ENCODE measurements around the gene DDB1. TPM values are rescaled to one million over a fixed set of nuclear protein-coding genes. Genes with fewer than 3 reads are reported as not detected.
"Not testable (repeated sequence)": the region's sequence is repeated elsewhere in the genome, so short reads cannot be mapped to it uniquely, and the experiment has no call there.

Gene DDB1
- total RNA-seq, 1 donor from 2014 or later, result 195 TPM

DNA sequence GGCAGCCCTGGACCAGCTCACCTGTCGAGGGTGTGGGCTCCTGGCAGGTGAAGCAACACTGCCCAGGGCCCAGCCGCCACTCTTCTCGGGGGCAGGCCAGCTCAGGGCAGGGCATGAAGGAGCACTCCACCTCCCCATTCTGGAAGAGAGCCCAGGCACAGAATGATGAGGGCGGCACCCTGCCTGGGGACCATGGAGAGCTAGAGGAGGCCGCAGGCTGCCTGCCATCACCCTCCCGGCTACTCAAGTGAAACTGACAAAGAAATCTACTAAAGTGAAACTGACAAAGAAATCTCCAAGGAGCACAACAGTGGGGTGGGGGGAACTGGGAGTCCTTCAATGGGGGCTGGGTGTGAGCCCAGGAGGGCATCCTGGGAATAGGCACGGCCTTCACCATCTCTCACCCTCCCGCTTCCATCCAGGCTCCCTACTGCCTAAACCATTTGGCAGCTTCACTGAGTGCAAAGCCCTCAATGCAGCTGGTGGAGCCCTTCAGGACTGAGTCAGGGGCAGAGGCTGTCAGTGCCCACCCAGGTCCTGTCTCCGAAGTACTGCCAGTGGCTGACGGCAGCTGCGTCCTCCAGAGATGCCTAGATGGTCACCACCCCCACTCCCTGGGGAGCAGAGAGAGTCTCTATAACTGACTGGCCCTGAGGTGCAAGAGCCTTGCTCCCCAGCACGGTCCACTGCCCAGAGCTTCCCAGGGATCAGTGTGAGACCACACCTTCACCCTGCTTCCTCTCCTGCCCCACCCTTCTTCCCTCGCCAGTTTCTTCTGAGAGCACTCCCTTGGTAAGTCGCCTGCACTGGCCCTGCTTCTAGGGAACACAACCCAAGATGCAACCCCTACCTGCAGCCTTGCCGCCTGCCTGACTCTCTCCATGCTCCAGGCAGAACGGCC is 59.5 kb downstream of the DDB1 start:
- DNase-seq (ENCODE audit: low spot score), result no peak

DNA sequence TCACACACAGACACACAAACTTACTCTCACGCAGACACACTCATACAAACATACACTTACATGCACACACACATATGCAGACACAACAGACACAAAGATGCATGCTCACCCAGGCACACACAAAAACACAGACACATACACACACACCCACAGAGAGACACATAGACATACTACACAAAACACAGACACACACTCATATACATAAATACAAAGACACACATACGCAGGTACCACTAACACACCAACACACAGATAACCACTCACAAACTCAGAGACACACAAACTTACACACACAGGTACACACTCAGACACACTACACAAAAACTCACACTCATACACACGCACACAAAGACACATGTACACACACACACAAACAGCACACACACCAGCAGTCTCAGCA is 60.2 kb downstream of the DDB1 start:
- no peak for DNase-seq (ENCODE audit: low spot score)

DNA sequence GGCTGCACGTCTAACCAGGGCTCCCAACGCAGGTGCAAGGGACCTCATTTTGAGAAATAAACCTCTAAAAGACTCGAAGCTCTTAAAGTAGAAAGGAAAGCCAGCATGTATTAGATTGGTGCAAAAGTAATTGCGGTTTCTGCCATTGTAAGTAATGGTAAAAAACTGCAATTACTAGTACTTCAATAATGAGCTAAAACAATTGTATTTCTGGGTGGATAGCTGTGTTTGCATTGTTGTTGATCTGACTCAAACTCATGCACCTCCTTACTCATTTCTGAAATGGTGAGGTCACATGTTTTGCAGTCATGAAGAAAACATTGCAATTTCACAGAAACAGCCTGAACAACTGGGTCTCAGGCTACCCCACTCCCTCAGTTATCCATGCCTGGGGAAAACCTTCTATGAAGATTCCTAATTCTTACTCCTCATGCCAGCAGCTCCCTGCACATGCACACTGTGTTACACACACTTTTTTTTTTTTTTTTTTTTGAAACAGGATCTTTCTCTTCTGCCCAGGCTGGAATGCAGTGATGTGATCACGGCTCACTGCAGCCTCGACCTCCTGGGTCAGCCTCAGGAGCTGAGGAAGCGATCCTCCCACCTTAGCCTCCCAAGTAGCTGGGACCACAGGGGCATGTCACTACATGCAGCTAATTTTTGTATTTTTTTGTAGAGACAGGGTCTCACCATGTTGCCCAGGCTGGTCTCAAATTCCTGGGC is 62.4 kb downstream of the DDB1 start:
- no peak for DNase-seq (ENCODE audit: low spot score)

DNA sequence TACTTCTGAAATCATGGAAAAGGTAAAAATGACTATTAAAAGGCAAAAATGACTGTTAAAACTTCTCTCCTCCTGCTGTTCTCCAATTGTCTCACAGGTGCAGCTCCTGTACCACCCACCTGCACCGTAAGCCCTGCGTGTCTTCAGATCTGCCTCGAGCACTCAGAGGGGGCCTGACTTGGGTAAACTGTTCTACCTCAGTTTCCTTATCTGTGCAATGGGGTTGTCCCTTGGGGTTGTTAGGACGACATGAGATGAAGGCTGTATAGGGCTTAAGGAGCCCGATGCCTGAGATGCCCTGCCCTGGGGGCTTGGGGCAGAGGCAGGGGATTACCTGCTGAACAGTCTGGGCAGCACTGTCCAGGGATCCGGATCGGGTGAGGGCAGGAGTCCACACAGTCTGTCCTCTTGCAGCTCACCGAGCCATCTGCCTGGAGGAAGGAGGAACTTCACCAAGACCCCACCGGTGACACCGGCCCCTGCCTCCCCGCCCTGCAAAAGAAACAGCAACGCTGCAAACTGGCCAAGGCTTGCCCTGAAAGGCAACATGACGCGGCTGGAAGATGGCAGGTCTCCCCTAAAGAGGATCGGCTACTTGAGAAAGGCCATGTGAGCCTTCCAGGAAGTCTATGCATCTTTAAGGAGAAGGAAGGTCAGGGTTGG is 64.2 kb downstream of the DDB1 start:
- no peak for DNase-seq (ENCODE audit: low spot score)

DNA sequence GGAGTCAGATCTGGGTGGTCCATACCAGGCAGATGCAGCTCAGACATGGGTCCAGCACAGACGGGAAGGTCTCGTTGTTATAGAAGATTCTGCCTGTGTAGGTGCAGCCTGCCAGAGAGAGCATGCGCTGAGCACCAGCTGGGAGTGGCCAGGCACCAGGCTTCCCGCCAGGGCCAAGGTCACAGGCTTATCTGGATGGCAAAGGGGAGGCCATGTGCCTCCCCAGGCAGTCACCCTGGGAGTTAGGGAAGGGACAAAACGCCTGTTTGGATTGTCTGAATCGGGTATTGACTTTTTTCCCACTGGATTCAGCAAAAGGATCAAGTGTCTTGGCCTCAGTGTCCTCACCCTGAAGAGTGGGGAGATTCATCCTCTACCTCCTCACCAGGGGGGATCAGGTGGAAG is 65.5 kb downstream of the DDB1 start:
- no peak for DNase-seq (ENCODE audit: low spot score)

- no peak for DNase-seq (ENCODE audit: low spot score)
Measured at GRCh38 chr11:61266602-61267001, 66.3 kb downstream of the DDB1 start.

DNA sequence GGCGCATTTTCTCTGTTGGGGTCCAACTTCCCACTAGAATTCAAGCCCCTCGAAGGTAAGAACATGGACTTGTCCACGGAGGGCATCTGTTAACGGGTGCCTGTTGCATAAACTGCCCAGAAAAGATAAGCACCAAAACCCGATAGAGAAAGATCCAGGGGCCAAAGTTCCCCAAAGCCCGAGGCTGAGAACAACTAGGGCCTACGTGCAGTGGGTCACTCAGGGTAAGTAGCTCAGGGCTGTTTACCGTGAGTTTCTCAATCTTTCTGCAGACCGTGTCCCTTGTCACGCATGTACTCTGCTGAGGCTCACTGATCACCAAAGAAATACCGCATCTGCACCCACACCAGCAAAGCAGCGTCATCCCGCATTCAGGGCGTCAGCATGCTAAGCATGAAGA is 67.5 kb downstream of the DDB1 start:
- DNase-seq (ENCODE audit: low spot score), result no peak

GRCh38 chr11:61264795-61265194 is 68.1 kb downstream of the DDB1 start:
- no peak for DNase-seq (ENCODE audit: low spot score)

DNA sequence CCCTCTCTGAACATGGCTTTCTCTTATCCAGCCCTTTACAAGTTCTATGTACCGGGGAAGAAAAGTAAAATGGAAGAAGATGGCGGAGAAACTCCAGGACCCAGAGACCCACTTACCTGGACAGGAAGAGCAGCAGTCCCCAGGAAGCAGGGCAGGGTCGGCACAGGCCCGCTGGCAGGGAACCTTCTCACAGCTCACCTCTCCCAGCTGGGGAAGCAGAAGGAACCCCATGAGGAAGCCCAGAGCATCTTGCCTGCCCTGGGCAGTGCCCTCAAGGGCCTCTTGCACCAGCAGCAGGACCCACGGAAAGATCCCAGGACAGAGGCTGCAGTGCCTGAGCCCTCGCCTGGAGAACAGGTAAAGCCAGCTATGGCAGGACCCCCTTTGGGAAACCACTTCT is 68.5 kb downstream of the DDB1 start:
- no peak for DNase-seq (ENCODE audit: low spot score)

DNA sequence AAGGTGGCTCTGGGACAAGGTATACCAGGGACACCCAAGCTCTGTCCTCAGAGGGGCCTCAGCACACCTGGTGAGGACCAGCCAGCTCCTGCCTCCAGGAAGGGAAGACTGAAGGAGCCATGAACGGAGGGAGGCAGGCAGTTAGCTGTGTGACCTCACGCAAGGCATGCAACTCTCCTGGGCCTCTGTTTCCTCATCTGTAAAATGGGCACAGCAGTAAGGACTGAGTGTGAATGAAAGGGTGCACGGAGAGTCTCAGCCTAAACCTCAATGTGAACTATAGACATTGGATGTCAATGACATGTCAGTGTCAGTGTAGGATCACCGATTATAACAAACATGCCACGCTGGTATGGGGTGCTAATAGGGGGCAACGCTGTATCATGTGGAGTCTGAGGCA is 73.5 kb downstream of the DDB1 start:
- no peak for DNase-seq (ENCODE audit: low spot score)

DNA sequence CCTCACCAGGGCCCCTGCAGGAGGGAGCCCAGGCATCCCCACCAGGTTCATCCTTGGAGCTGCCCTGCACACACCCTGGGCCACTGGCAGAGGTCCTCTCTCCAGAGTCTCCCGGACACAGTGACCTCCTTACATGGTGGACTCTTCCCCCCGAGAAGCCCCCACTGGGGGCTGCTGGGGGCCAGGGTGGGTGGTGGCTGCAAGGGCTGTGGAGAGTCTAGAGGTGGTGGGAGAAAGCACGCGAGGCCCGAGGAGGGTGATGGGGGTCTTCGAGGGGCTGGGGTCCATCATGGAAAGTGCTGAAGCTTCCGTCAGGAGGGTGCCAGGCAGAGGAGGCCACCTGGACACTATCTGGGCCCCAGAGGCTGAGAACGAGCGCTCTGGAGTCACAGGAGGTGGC is 74.4 kb downstream of the DDB1 start:
- no peak for DNase-seq (ENCODE audit: low spot score)

GRCh38 chr11:61256710-61257482 is 76.0 kb downstream of the DDB1 start:
- no peak for DNase-seq (ENCODE audit: low spot score)

DNA sequence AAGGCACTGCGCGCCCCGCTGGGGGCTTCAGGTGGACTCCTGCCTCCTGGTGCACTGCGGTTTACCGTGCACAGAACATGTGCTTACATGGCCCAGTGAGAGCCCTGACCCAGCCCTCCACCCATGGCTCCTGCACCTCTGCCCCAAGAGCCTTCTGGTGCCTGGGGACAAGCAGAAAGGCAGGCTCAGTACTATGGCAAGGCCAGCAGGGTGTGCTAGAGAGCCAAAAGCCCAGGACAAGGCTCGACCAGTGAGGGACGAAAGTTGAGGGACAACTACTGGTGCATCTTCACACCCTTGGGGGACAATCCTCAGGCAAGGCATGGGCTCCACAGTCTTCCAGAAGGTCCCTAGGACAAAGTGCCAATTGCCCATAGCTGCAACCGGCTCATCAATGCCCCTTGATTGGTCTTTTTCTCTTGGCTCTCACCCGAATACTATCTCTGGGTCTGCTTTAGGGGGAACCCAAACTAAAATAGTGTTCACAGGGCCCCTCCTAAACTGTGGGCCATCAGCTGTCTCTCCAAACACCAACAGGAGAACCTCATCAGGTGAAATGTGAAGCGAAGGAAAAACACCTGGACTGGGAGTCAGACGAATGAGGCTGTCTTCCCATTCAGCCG is 78.4 kb downstream of the DDB1 start:
- no peak for DNase-seq (ENCODE audit: low spot score)

GRCh38 chr11:61252332-61252731 is 80.6 kb downstream of the DDB1 start:
- DNase-seq (ENCODE audit: low spot score), result not testable (repeated sequence)

- DNase-seq (ENCODE audit: low spot score), result not testable (repeated sequence)
Measured at GRCh38 chr11:61250796-61251765, 81.8 kb downstream of the DDB1 start.

All from mesenteric fat pad (tissue), 1 donor.